HG03342 (cell line): ENCODE measurements around the gene TMOD3.
A peak's percentile ranks its signal among the peaks of the same experiment; 100 is the strongest.

Source experiments
- ATAC-seq: cut with Tn5 transposase; IDR thresholded peaks from one replicate; pipeline ENCODE4 v1.9.1; 2021; ENCODE audit warnings: mild to moderate bottlenecking, moderate library complexity; ENCODE audit not compliant: unreplicated experiment

The TMOD3 gene

GRCh38 chr15:51904421-51904820 is 75.0 kb downstream of the TMOD3 start:
- ATAC-seq = no peak

GRCh38 chr15:51904931-51905330 is 75.5 kb downstream of the TMOD3 start:
- no peak for ATAC-seq

GRCh38 chr15:51907136-51907862 is 77.8 kb downstream of the TMOD3 start:
- ATAC-seq = no peak

- no peak for ATAC-seq
Measured at GRCh38 chr15:51908316-51908715, 78.9 kb downstream of the TMOD3 start.

GRCh38 chr15:51909584-51909983 is 80.1 kb downstream of the TMOD3 start:
- ATAC-seq = no peak

- ATAC-seq = no peak
Measured at GRCh38 chr15:51912528-51912927, 83.1 kb downstream of the TMOD3 start.

GRCh38 chr15:51917493-51917892 is 88.0 kb downstream of the TMOD3 start:
- ATAC-seq = no peak

GRCh38 chr15:51924156-51925068 is 95.0 kb downstream of the TMOD3 start:
- ATAC-seq = no peak

GRCh38 chr15:51926809-51927208 is 97.4 kb downstream of the TMOD3 start:
- no peak for ATAC-seq

GRCh38 chr15:51931016-51931415 is 101.6 kb downstream of the TMOD3 start:
- no peak for ATAC-seq

GRCh38 chr15:51931638-51932037 is 102.2 kb downstream of the TMOD3 start:
- no peak for ATAC-seq

GRCh38 chr15:51932161-51932560 is 102.7 kb downstream of the TMOD3 start:
- ATAC-seq = no peak

- ATAC-seq = peak; percentile 95
Measured at GRCh38 chr15:51935466-51936104, 106.1 kb downstream of the TMOD3 start.

- peak; percentile 9 for ATAC-seq
Measured at GRCh38 chr15:51936105-51936478, 106.6 kb downstream of the TMOD3 start.

- ATAC-seq = no peak
Measured at GRCh38 chr15:51938286-51938685, 108.8 kb downstream of the TMOD3 start.

- ATAC-seq = no peak
Measured at GRCh38 chr15:51939216-51939615, 109.8 kb downstream of the TMOD3 start.

GRCh38 chr15:51947124-51947523 is 117.7 kb downstream of the TMOD3 start:
- no peak for ATAC-seq

- no peak for ATAC-seq
Measured at GRCh38 chr15:51952805-51953204, 123.4 kb downstream of the TMOD3 start.

- no peak for ATAC-seq
Measured at GRCh38 chr15:51955504-51955903, 126.1 kb downstream of the TMOD3 start.
